ENCODE results near the gene LDB3.

Gene LDB3

GRCh38 chr10:86706977-86707376, 38.7 kb downstream of the LDB3 start:
- TF ChIP-seq, protein P1, sequence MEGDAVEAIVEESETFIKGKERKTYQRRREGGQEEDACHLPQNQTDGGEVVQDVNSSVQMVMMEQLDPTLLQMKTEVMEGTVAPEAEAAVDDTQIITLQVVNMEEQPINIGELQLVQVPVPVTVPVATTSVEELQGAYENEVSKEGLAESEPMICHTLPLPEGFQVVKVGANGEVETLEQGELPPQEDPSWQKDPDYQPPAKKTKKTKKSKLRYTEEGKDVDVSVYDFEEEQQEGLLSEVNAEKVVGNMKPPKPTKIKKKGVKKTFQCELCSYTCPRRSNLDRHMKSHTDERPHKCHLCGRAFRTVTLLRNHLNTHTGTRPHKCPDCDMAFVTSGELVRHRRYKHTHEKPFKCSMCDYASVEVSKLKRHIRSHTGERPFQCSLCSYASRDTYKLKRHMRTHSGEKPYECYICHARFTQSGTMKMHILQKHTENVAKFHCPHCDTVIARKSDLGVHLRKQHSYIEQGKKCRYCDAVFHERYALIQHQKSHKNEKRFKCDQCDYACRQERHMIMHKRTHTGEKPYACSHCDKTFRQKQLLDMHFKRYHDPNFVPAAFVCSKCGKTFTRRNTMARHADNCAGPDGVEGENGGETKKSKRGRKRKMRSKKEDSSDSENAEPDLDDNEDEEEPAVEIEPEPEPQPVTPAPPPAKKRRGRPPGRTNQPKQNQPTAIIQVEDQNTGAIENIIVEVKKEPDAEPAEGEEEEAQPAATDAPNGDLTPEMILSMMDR (conservative IDR thresholded peaks at IDR 0.05; ENCODE audit: low read depth, low read length) = no peak

GRCh38 chr10:86707505-86707904, 39.2 kb downstream of the LDB3 start:
- no peak for DNase-seq (ENCODE audit: low read depth)
- TF ChIP-seq, protein P1 (conservative IDR thresholded peaks at IDR 0.05; ENCODE audit: low read depth, low read length) = no peak

More at GRCh38 chr10:86706977-86707376, 38.7 kb downstream of the LDB3 start:
- no peak for DNase-seq (ENCODE audit: low read depth)
- H3K4me3 ChIP-seq (ENCODE audit: low read length) = no peak overlapping the region

DNA sequence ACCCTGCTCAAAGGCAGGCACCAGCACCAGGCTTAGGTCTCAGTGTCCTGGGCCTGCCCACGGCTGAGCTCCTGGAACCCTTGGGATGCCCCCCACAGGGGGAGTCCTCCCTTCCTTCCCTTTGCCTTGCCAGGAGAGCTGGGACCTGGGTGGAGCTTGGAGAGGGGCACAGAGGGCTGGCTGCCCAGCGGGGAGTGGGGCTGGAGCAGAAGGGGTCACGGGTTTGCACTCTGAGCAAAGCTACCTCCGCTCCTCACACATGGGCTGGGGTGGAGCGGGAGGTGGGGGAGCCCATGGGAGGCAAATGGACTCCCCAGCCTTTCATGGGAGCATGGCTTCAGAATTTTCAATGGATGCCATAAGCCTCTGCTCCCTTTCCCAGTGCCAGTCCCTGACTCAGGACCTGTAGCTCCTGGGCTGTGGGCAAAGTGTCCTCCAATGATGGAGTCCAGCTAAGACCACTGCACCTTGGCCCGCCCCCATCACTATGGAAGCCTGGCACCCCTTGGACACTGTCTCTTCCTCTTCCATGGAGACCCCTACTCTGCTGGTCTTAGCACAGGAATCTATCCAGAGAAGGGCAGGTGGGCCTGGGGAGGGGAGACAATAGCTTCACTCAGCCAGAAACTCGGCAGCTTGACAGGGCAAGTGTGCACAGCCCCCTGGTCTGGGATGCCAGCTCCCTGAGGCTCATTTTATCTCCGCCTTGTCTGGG, 39.9 kb downstream of the LDB3 start:
- DNase-seq (ENCODE audit: low read depth) = no peak
- H3K4me3 ChIP-seq (ENCODE audit: low read length) = no peak overlapping the region
- TF ChIP-seq, protein P1 (conservative IDR thresholded peaks at IDR 0.05; ENCODE audit: low read depth, low read length) = no peak

More at GRCh38 chr10:86707505-86707904, 39.2 kb downstream of the LDB3 start:
- H3K4me3 ChIP-seq (ENCODE audit: low read length) = no peak overlapping the region

DNA sequence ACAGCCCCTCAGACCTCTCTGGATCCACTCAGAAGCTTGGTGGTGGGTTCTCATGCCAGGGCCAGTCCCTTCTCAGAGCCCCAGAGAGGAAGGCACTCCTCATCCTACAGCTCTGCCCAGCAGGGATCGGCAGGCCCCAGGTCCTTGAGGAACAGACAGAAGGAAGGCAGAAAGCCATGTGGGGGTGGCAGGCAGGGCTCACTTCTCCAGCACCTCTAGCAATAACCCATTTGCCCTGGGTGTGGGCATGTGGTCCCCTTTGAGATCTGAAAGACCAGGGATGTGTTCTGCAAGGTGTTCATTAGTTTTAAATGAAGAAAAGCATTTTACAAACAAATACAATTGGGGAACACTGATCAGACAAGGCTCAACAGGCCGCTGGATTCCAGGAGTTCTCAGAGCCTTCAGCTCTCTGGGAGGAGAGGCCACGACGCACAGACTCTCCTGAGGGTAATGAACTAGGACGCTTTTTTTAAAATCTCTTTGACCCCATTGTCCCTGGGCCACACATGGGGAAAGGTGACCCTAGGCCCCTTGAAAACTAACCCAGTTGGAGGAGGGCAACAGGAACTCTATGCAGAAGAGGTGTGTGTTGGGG, 40.6 kb downstream of the LDB3 start:
- TF ChIP-seq, protein P1 (conservative IDR thresholded peaks at IDR 0.05; ENCODE audit: low read depth, low read length) = no peak
- H3K4me3 ChIP-seq (ENCODE audit: low read length) = no peak overlapping the region
- no peak for DNase-seq (ENCODE audit: low read depth)

- TF ChIP-seq, protein P1 (conservative IDR thresholded peaks at IDR 0.05; ENCODE audit: low read depth, low read length) = no peak
- DNase-seq (ENCODE audit: low read depth) = no peak
Observed at GRCh38 chr10:86709396-86710185, 41.3 kb downstream of the LDB3 start.

DNA sequence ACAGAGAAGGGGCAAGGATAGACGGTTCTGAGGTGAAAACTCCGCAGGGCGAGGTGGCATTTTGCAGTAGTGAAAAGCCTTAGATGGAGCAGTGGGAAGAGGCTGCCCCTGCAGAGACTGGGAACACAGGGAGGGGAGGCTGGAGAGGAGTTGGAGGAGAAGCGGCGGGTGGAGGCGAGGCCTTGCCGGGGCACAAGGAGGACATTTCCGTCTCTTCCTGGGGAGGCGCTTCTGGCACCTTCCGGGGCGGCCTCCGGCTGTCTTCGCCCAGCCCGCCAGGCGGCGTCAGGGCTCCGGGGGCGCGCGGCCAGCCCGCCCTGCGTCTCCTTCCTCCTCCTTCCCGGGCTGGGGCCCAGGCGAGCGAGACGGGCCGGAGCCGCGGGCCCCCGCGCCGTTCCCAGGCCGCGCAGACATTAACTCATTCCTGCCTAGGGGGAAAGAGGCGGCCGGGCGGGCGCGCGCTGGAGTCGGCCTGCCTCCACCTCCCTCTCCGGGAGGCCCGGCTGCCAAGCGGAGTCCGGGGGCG, 42.7 kb downstream of the LDB3 start:
- TF ChIP-seq, protein P1 (conservative IDR thresholded peaks at IDR 0.05; ENCODE audit: low read depth, low read length) = peak; percentile 70
- peak overlapping the region; percentile 57 for H3K4me3 ChIP-seq (ENCODE audit: low read length)
- DNase-seq (ENCODE audit: low read depth) = peak; percentile 47

More at GRCh38 chr10:86709396-86710185, 41.3 kb downstream of the LDB3 start:
- H3K4me3 ChIP-seq (ENCODE audit: low read length) = no peak overlapping the region
